HG03066 (cell line): ENCODE measurements around the gene APOLD1.
A peak's percentile ranks its signal among the peaks of the same experiment; 100 is the strongest.
"Not testable (repeated sequence)": the region's sequence is repeated elsewhere in the genome, so short reads cannot be mapped to it uniquely, and the experiment has no call there.

Source experiments
- ATAC-seq: cut with Tn5 transposase; IDR thresholded peaks from one replicate; pipeline ENCODE4 v1.9.1; 2021; ENCODE audit warnings: low read depth; ENCODE audit not compliant: unreplicated experiment

Gene APOLD1

GRCh38 chr12:12806784-12807516, 21.5 kb downstream of the APOLD1 start:
- ATAC-seq = no peak

- ATAC-seq = not testable (repeated sequence)
Measured at GRCh38 chr12:12807517-12807903, 22.1 kb downstream of the APOLD1 start.

- peak; percentile 64 for ATAC-seq
Measured at GRCh38 chr12:12807970-12808702, 22.7 kb downstream of the APOLD1 start.

GRCh38 chr12:12810553-12811021, 25.1 kb downstream of the APOLD1 start:
- ATAC-seq = no peak

GRCh38 chr12:12811343-12811742, 25.9 kb downstream of the APOLD1 start:
- no peak for ATAC-seq

- no peak for ATAC-seq
Measured at GRCh38 chr12:12812174-12812573, 26.7 kb downstream of the APOLD1 start.

GRCh38 chr12:12812618-12813119, 27.2 kb downstream of the APOLD1 start:
- ATAC-seq = no peak

GRCh38 chr12:12813120-12814101, 28.0 kb downstream of the APOLD1 start, which contains the start of gene DDX47:
DDX47 (plus strand) TSS chr12:12813346; CDS start chr12:12813368, 22 bp downstream.
- ATAC-seq = peak; percentile 63

- ATAC-seq = peak; percentile 32
Measured at GRCh38 chr12:12817616-12818015, 32.2 kb downstream of the APOLD1 start.

- ATAC-seq = no peak
Measured at GRCh38 chr12:12818701-12819100, 33.2 kb downstream of the APOLD1 start.

- no peak for ATAC-seq
Measured at GRCh38 chr12:12819221-12819620, 33.8 kb downstream of the APOLD1 start.

GRCh38 chr12:12819752-12820311, 34.4 kb downstream of the APOLD1 start:
- ATAC-seq = no peak

- ATAC-seq = not testable (repeated sequence)
Measured at GRCh38 chr12:12820376-12820775, 34.9 kb downstream of the APOLD1 start.

- ATAC-seq = peak; percentile 52
Measured at GRCh38 chr12:12821975-12822374, 36.5 kb downstream of the APOLD1 start.

- ATAC-seq = no peak
Measured at GRCh38 chr12:12822886-12823285, 37.4 kb downstream of the APOLD1 start.

- ATAC-seq = no peak
Measured at GRCh38 chr12:12823300-12823699, 37.8 kb downstream of the APOLD1 start.

- ATAC-seq = no peak
Measured at GRCh38 chr12:12823811-12824210, 38.4 kb downstream of the APOLD1 start.

- no peak for ATAC-seq
Measured at GRCh38 chr12:12835378-12836146, 50.1 kb downstream of the APOLD1 start.

- ATAC-seq = no peak
Measured at GRCh38 chr12:12836571-12836970, 51.1 kb downstream of the APOLD1 start.
